Measurements from ENCODE around the gene SDHAF4.
"Not testable (repeated sequence)": the region's sequence is repeated elsewhere in the genome, so short reads cannot be mapped to it uniquely, and the experiment has no call there.

Gene SDHAF4

GRCh38 chr6:70552974-70553373 is 13.8 kb upstream of the SDHAF4 start:
- H3K9me3 Mint-ChIP-seq = no peaks in the 10 kb centered on the region
- no peak overlapping the region for H3K27ac Mint-ChIP-seq
- no peak for DNase-seq (ENCODE audit: low spot score)
- no peaks in the 10 kb centered on the region for H3K27me3 Mint-ChIP-seq (ENCODE audit: low read depth)
- no peaks in the 10 kb centered on the region for H3K36me3 Mint-ChIP-seq (ENCODE audit: low read depth)
- H3K4me1 Mint-ChIP-seq (ENCODE audit: low read depth) = peaks cover 9% of the 10 kb centered on the region
- no peak overlapping the region for H3K4me3 Mint-ChIP-seq

DNA sequence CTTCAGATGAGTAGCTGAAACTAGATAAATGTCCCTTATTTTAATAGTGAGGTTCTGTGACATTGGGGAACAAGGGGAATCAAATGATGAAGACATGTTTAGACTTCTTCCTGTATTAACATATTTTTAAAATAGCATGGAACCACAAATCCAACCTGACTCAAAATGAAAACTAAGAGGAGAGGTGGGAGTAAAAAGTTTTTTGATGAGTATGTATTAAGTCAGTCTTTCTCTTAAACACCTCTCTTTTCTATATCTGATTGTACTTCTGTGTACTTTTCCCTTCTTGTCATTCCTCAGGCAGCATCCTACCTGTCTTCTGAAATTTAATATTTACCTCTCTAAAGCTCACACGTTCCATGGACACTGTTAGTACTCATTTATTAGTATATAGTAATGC is 8.7 kb upstream of the SDHAF4 start:
- no peaks in the 10 kb centered on the region for H3K9me3 Mint-ChIP-seq
- H3K4me3 Mint-ChIP-seq = no peak overlapping the region
- H3K36me3 Mint-ChIP-seq (ENCODE audit: low read depth) = no peaks in the 10 kb centered on the region
- H3K27ac Mint-ChIP-seq = peak overlapping the region; percentile 18
- H3K27me3 Mint-ChIP-seq (ENCODE audit: low read depth) = no peaks in the 10 kb centered on the region
- DNase-seq (ENCODE audit: low spot score) = no peak
- peaks cover 15% of the 10 kb centered on the region for H3K4me1 Mint-ChIP-seq (ENCODE audit: low read depth)

- H3K4me1 Mint-ChIP-seq (ENCODE audit: low read depth) = peaks cover 17% of the 10 kb centered on the region
- H3K9me3 Mint-ChIP-seq; H3K4me3 Mint-ChIP-seq; H3K36me3 Mint-ChIP-seq (ENCODE audit: low read depth); H3K27ac Mint-ChIP-seq; DNase-seq (ENCODE audit: low spot score); H3K27me3 Mint-ChIP-seq (ENCODE audit: low read depth): not testable (repeated sequence)
Measured at GRCh38 chr6:70562401-70562800, 4.3 kb upstream of the SDHAF4 start.

DNA sequence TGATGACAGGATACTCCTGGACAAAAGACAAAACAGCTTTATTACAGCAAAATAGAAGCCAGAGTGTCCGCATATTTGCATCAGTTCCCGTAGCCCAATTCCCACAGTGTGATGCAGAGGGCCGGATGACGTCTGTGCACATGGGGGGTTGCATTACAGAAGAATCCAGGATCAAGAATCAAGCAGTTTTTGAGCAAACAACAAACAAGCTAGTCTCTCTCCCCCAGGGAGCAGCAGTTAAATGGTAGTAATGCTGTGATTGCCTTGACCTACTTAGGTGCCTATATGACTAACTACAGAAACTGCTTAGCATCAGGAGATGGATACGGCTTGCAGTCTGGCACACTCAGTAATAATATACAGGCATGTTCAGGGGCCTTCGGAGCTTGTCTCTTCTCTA is 3.2 kb upstream of the SDHAF4 start:
- Mint-ChIP-seq H3K4me1 (ENCODE audit: low read depth) (peaks cover 15% of the 10 kb centered on the region), H3K27ac (no peak overlapping the region), H3K36me3 (ENCODE audit: low read depth) (no peaks in the 10 kb centered on the region)

DNA sequence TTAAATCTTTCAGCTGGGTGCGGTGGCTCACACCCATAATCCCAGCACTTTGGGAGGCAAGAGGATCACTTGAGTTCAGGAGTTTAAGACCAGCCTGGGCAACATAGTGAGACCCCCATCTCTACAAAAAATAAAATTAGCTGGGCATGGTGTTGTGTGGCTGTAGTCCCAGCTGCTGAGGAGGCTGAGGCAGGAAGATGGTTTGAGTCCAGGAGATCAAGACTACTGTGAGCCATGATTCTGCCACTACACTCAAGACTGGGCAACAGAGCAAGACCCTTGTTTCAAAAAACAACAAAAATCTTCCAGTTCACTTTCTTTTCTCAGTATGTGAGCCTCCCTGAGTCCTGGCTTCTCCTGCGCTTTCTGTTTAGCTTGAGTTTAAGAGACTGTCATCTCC is 7.9 kb downstream of the SDHAF4 start:
- H3K36me3 Mint-ChIP-seq (ENCODE audit: low read depth) = peaks cover 18% of the 10 kb centered on the region
- DNase-seq (ENCODE audit: low spot score) = no peak
- H3K27me3 Mint-ChIP-seq (ENCODE audit: low read depth) = no peaks in the 10 kb centered on the region
- peaks cover 2% of the 10 kb centered on the region for H3K4me1 Mint-ChIP-seq (ENCODE audit: low read depth)
- H3K4me3 Mint-ChIP-seq = no peak overlapping the region
- no peak overlapping the region for H3K27ac Mint-ChIP-seq
- no peaks in the 10 kb centered on the region for H3K9me3 Mint-ChIP-seq

More for the DNA sequence above, 3.2 kb upstream of the SDHAF4 start:
- DNase-seq (ENCODE audit: low spot score) = no peak
- H3K27me3 Mint-ChIP-seq (ENCODE audit: low read depth) = no peaks in the 10 kb centered on the region
- no peak overlapping the region for H3K4me3 Mint-ChIP-seq
- H3K9me3 Mint-ChIP-seq = no peaks in the 10 kb centered on the region

DNA sequence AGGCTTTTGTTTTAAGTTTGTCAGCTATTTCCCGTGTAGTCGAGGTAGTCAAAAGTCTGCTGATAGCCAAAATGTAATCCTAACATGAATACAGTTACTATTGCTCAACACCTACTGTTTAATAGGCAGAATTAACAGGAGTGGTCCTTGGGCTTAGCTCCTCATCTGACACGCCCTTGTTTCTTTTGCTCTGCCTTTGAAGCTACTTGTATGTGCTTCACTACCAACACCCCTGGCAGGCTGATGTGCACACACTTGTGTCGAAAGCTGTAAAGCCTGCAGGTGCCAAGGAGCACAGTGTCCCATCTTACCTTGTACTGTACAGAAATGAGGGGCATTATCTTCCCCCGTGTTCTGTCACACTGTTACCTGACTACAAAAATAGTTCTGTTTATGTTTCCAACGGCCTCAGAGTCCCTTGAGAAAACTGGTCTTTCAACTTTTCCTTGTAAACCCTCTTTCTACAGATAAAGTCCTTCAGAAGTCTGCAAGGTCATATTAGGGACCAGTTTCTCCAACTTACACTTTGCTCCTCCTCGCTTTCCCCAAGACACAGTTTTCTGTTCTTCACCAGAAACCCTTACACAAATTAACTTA is 9.3 kb downstream of the SDHAF4 start:
- no peak for DNase-seq (ENCODE audit: low spot score)
- Mint-ChIP-seq H3K27ac (no peak overlapping the region), H3K9me3 (no peaks in the 10 kb centered on the region), H3K4me1 (ENCODE audit: low read depth) (peaks cover 2% of the 10 kb centered on the region), H3K27me3 (ENCODE audit: low read depth) (no peaks in the 10 kb centered on the region), H3K36me3 (ENCODE audit: low read depth) (peaks cover 15% of the 10 kb centered on the region), H3K4me3 (no peak overlapping the region)

GRCh38 chr6:70586114-70586513 is 19.4 kb downstream of the SDHAF4 start:
- no peak overlapping the region for H3K27ac Mint-ChIP-seq
- no peak for DNase-seq (ENCODE audit: low spot score)
- H3K4me3 Mint-ChIP-seq = no peak overlapping the region
- peaks cover 40% of the 10 kb centered on the region for H3K36me3 Mint-ChIP-seq (ENCODE audit: low read depth)
- peaks cover 7% of the 10 kb centered on the region for H3K4me1 Mint-ChIP-seq (ENCODE audit: low read depth)
- no peaks in the 10 kb centered on the region for H3K27me3 Mint-ChIP-seq (ENCODE audit: low read depth)
- no peaks in the 10 kb centered on the region for H3K9me3 Mint-ChIP-seq

- Mint-ChIP-seq H3K4me3 (no peak overlapping the region), H3K27me3 (ENCODE audit: low read depth) (no peaks in the 10 kb centered on the region), H3K9me3 (peaks cover 6% of the 10 kb centered on the region), H3K36me3 (ENCODE audit: low read depth) (peaks cover 14% of the 10 kb centered on the region), H3K27ac (no peak overlapping the region), H3K4me1 (ENCODE audit: low read depth) (peaks cover 7% of the 10 kb centered on the region)
- no peak for DNase-seq (ENCODE audit: low spot score)
Measured at GRCh38 chr6:70590400-70590799, 23.7 kb downstream of the SDHAF4 start.

- peaks cover 6% of the 10 kb centered on the region for H3K9me3 Mint-ChIP-seq
- H3K4me1 Mint-ChIP-seq (ENCODE audit: low read depth) = no peaks in the 10 kb centered on the region
- no peaks in the 10 kb centered on the region for H3K27me3 Mint-ChIP-seq (ENCODE audit: low read depth)
- peaks cover 10% of the 10 kb centered on the region for H3K36me3 Mint-ChIP-seq (ENCODE audit: low read depth)
- no peak for DNase-seq (ENCODE audit: low spot score)
- H3K27ac Mint-ChIP-seq = no peak overlapping the region
- H3K4me3 Mint-ChIP-seq = no peak overlapping the region
Measured at GRCh38 chr6:70592391-70593117, 25.8 kb downstream of the SDHAF4 start.

- no peak for DNase-seq (ENCODE audit: low spot score)
- Mint-ChIP-seq H3K27ac (no peak overlapping the region), H3K27me3 (ENCODE audit: low read depth) (no peaks in the 10 kb centered on the region), H3K4me3 (no peak overlapping the region), H3K9me3 (peaks cover 6% of the 10 kb centered on the region), H3K36me3 (ENCODE audit: low read depth) (peaks cover 10% of the 10 kb centered on the region), H3K4me1 (ENCODE audit: low read depth) (no peaks in the 10 kb centered on the region)
Measured at GRCh38 chr6:70593118-70593486, 26.4 kb downstream of the SDHAF4 start.

DNA sequence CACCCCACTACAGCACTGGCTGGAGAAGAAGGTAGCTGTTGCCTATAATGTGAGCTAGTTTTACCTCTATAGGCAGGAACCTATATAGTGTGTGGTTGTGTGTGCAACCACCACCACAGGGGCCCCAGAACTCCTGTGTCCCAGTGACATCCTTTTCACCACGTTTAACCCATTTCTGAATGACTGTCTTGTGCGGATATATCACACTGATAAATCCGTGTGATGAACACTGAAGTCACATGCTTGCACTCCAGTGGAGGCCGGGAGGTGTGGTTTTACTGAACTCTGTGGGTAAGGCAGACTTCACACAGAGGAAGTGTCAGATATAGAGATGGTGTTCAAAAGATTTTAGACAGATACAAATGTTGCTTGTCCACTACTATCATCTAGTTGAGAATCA is 32.5 kb downstream of the SDHAF4 start:
- DNase-seq (ENCODE audit: low spot score) = peak; percentile 40
- peak overlapping the region; percentile 1 for H3K4me3 Mint-ChIP-seq

DNA sequence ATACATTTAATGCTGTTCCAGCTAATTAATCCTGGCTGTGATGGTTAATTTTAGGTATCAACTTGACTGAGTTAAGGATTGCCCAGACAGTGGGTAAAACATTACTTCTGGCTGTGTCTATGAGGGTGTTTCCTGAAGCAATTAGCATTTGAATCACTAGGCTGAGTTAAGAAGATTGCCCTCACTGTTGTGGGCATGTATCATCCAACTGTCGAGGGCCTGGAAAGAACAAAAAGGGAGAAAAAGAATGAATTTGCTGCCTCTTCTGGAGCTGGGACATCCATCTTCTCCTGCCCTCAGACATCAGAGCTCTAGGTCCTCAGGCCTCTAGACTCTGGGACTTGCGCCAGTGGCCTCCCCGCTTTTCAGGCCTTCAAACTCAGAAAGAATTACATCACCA is 34.3 kb downstream of the SDHAF4 start:
- Mint-ChIP-seq H3K27ac (no peak overlapping the region), H3K4me1 (ENCODE audit: low read depth) (peaks cover 14% of the 10 kb centered on the region), H3K36me3 (ENCODE audit: low read depth) (peaks cover 6% of the 10 kb centered on the region), H3K4me3 (no peak overlapping the region), H3K27me3 (ENCODE audit: low read depth) (no peaks in the 10 kb centered on the region), H3K9me3 (peaks cover 9% of the 10 kb centered on the region)
- no peak for DNase-seq (ENCODE audit: low spot score)

More for the DNA sequence above, 32.5 kb downstream of the SDHAF4 start:
- Mint-ChIP-seq H3K27me3 (ENCODE audit: low read depth) (no peaks in the 10 kb centered on the region), H3K9me3 (peaks cover 2% of the 10 kb centered on the region), H3K36me3 (ENCODE audit: low read depth) (peaks cover under 1% of the 10 kb centered on the region), H3K4me1 (ENCODE audit: low read depth) (peaks cover 10% of the 10 kb centered on the region), H3K27ac (peak overlapping the region; percentile 3)

DNA sequence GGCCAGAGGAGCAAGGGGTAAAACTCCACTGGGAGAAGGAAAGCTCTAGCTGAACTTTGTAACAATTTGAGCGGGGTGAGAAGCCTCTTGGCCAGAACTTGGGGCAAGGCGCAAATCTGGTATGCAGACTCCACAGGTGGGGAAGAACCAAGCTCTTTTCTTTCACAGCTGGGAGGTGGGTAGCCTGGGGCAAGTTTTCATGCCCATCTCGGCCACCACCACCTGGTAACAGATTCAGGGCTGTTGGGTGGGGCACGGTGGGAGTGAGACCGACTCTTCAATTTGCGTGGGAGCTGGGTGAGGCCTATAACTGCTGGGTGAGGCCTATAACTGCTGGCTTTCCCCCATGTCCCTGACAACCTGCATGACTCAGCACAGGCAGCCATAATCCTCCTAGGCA is 37.5 kb downstream of the SDHAF4 start:
- peaks cover 14% of the 10 kb centered on the region for H3K36me3 Mint-ChIP-seq (ENCODE audit: low read depth)
- H3K27me3 Mint-ChIP-seq (ENCODE audit: low read depth) = peaks cover under 1% of the 10 kb centered on the region
- no peak overlapping the region for H3K27ac Mint-ChIP-seq

GRCh38 chr6:70607371-70607770 is 40.6 kb downstream of the SDHAF4 start:
- Mint-ChIP-seq H3K27me3 (ENCODE audit: low read depth) (peaks cover 28% of the 10 kb centered on the region), H3K4me3 (peak overlapping the region; percentile 69), H3K4me1 (ENCODE audit: low read depth) (peaks cover 22% of the 10 kb centered on the region), H3K36me3 (ENCODE audit: low read depth) (peaks cover 14% of the 10 kb centered on the region), H3K9me3 (peaks cover 12% of the 10 kb centered on the region), H3K27ac (peak overlapping the region; percentile 84)
- not testable (repeated sequence) for DNase-seq (ENCODE audit: low spot score)

More for the DNA sequence above, 37.5 kb downstream of the SDHAF4 start:
- no peak for DNase-seq (ENCODE audit: low spot score)
- Mint-ChIP-seq H3K4me1 (ENCODE audit: low read depth) (peaks cover 25% of the 10 kb centered on the region), H3K4me3 (no peak overlapping the region), H3K9me3 (peaks cover 12% of the 10 kb centered on the region)
